Fibroblast of skin of left quadriceps (primary cell): ENCODE data around the gene PRDM16.

Source experiments
- DNase-seq, 2 experiments: peaks; one replicate each; pipeline ENCODE4 v3.0.0-alpha.2; 2013; ENCODE audit warnings: low read depth in 2 of 2

The PRDM16 gene

GRCh38 chr1:3068564-3069431 lies at the start of gene PRDM16:
Gene PRDM16 (plus strand): TSS chr1:3069203. CDS start chr1:3069260, 57 bp downstream.
- DNase-seq, result peak; percentile 25 to 37

- DNase-seq, result no peak
Measured at GRCh38 chr1:3019516-3020051, 49.4 kb upstream of the PRDM16 start.

DNA sequence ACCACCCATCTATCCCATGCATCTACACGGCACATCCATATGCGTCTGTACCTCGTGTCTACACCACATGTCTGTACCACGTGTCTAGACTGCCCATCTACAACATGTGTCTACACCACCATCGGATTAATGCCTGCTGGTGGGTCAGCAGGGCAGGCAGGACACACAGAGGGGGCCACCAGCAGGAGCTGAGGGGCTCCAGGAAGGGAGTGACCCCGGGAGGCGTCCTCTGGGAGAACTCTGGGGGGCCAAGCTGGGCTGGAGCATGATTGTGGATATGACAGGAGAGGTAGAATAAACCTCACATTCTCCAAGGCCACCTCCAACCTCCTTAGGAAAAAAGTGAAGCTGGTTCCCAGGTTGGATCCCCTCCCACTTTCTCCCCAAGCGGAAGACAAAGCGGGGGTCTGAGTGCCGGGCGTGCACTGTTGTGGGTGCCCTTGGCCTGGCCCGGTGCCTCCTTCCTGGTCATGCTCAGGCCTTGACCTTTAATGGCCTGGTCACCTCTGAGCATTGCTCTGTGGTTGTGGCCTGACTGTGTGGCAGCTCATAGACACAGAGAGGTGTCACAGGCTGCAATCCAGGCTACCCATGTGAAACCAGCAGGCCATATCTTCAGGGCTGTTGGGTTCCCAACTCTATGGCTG lies 48.6 kb upstream of the PRDM16 start:
- no peak for DNase-seq

DNA sequence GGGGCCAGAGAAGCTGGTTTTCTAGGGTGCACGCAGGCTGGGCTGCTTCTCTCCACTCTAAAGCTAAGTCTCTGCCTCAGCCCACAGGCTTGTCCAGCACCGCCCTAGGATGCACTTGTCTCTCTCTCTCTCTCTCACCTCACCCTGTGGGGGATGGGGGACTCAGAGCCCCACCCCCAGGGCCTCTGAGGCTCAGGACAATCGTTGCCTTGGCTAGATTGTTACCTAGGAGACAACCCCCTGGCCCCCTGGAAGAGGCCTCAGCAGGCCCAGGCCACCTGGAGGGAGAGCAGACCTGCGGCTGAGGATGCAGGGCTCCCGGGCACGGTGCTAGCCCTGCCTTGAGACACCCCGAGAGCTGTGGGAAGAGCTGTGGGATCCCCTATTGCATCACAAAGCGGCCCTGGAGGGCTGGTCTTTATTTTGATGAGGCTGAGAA lies 47.8 kb upstream of the PRDM16 start, which contains the start of gene ACTRT2:
Gene ACTRT2, plus strand, starts transcription at position 235 of the 439 bp plus-strand sequence. CDS start 220 bp downstream, outside the sequence.
- no peak for DNase-seq

DNA sequence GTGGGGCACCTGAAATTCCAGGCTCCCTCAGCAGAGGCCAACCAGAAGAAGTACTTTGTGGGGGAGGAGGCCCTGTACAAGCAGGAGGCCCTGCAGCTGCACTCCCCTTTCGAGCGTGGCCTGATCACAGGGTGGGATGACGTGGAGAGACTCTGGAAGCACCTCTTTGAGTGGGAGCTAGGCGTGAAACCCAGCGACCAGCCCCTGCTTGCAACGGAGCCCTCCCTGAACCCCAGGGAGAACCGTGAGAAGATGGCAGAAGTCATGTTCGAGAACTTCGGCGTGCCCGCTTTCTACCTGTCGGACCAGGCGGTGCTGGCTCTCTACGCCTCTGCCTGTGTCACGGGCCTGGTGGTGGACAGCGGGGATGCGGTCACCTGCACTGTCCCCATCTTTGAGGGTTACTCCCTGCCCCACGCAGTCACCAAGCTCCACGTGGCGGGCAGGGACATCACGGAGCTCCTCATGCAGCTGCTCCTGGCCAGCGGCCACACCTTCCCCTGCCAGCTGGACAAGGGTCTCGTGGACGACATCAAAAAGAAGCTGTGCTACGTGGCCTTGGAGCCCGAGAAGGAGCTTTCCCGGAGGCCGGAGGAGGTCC lies 47.1 kb upstream of the PRDM16 start:
- no peak for DNase-seq

DNA sequence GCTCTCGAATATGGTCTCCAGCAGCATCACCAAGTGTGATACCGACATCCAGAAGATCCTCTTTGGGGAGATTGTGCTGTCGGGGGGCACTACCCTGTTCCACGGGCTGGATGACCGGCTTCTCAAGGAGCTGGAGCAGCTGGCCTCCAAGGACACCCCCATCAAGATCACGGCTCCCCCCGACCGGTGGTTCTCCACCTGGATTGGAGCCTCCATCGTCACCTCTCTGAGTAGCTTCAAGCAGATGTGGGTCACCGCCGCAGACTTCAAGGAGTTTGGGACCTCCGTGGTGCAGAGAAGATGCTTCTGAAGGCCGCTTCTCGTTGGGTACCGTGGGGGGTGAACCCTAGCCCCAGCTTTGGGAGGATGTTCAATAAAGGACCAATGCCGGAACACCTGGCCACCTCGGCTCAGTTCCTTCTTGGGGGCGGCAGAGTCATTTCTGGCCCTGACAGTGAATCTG lies 46.5 kb upstream of the PRDM16 start:
- DNase-seq, result no peak

DNA sequence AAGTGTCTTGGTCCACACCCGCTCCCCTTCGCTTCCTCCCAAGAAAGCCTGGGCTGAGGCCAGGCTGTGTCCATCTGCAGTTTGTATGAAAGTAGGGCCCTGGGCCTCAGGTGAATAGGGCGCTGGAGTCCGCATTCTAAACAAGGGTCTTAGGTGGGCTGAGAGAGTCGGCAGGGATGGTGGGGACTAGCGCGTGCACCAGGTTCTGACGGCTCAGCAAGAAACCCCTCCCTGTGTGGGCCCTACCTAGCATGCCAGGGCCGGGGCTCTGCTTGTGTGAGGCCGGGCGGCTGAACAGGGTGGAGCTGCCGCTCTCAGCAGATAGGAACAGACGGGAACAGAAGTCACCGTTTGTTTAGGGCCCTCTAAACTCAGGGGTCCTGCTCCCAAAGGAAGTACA lies 46.0 kb upstream of the PRDM16 start:
- no peak for DNase-seq

DNA sequence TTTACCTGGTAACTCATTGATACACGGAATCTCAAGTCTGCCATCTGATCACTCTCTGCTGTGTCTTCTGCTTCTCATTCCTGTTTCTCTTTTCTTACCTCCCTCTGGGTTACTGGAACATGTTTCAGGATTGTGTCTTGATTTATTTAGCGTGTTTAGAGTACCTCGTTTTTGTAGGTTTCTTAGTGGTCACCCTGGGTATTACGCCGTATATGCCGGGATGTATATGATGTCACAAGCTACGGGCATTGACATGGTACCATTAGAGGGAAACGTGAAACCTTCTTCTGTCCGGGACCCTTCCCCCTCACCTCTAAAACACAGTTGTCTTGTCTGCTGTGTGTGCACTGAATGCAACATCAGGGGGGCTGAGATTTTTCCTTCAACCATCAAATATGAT lies 45.0 kb upstream of the PRDM16 start:
- DNase-seq, result no peak

- no peak for DNase-seq
Measured at GRCh38 chr1:3024588-3024987, 44.4 kb upstream of the PRDM16 start.

GRCh38 chr1:3026124-3026523 lies 42.9 kb upstream of the PRDM16 start:
- DNase-seq, result no peak

DNA sequence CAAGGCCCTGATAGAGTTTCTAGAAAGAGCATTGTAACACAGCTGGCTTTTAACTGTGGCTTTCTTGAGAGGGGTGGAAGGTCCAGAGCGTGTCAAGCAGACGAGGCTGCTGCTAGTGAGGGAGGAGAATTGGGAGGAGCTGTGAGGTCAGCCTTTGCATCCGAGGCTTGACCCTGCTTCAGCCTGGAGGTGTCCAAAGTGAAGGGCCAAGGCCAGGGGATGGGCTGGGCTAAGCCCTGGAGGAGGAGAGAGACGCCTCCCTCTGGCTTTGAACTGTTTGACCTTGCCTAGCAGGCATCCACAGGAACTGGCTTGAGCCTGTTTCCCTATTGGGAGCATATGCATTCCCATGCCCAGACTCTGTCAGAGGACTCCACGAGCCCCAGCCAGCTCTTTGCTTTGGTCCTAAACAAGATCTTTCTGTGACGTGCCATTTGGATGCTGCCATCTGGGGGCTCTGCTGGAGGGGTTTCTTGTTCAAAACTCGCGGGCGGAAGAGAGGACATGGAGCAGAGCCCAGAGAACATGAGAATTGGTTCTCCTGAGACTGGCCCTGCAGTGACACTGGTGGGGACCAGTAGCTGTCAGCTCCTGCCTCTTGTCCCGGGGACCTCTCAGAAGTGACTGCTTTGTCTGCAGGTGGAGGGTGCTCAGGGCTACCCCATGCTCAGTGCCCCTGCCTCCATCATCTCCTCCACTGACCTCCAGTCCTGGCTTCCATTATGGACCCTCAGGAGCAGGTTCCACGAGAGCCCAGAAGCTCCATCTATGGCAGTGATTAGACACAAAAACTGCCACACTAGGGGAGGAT lies 42.2 kb upstream of the PRDM16 start:
- no peak for DNase-seq

- DNase-seq, result no peak
Measured at GRCh38 chr1:3027611-3028371, 41.2 kb upstream of the PRDM16 start.

DNA sequence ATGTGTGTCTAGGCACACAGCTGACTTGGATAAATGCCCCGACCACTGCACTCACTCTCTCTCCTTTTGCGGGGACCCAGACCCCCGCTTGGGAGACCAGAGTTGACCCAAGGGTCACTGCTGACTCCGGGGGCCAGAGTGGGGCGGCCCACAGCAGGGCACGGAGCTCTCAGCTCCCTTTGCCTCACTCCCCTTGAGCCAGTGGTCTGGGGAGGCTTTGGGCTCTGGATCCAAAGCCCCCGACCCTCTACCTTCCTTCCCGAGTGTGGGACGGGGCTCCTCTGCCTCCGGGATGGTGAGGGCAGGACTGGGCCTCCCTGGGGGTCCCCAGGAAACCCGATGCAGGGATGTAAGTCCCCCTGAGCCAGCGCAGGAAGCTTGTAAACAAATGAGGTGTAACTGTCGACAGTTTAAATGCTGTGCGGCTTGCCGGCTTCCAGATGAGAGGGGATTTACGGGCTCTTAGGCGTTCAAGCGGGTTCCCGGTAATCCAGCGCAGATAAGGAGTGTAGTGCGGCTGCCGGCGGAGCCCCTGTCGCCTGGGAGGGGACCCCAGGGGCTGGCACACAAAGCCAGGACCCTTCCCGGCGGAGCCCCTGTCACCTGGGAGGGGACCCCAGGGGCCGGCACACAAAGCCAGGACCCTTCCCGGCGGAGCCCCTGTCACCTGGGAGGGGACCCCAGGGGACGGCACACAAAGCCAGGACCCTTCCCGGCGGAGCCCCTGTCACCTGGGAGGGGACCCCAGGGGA lies 40.3 kb upstream of the PRDM16 start:
- no peak for DNase-seq

DNA sequence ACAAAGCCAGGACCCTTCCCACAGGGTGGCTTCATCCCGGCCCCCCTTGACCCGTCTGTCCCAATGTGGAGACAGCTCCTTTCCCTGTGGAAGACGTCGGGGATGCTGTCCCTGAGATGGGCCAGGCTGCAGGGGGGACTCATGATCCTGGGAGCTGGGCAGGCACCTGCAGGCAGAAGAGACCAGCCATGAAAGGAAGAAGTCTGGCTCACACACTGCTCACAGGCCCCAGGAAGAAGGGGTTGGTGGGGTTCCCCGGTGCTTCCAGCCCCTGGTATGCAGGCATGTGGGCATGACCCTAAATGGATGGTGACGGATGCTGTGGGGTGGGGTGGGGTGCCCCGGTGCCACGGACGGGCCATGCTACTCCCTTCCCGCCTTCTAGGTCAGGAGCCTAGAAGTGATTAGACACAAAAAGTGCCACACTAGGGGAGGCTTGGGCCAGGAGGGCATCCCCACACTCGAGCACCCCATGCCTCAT lies 39.5 kb upstream of the PRDM16 start:
- DNase-seq, result no peak

GRCh38 chr1:3029991-3030662 lies 38.9 kb upstream of the PRDM16 start:
- DNase-seq, result no peak

GRCh38 chr1:3030663-3031381 lies 38.2 kb upstream of the PRDM16 start:
- no peak for DNase-seq

DNA sequence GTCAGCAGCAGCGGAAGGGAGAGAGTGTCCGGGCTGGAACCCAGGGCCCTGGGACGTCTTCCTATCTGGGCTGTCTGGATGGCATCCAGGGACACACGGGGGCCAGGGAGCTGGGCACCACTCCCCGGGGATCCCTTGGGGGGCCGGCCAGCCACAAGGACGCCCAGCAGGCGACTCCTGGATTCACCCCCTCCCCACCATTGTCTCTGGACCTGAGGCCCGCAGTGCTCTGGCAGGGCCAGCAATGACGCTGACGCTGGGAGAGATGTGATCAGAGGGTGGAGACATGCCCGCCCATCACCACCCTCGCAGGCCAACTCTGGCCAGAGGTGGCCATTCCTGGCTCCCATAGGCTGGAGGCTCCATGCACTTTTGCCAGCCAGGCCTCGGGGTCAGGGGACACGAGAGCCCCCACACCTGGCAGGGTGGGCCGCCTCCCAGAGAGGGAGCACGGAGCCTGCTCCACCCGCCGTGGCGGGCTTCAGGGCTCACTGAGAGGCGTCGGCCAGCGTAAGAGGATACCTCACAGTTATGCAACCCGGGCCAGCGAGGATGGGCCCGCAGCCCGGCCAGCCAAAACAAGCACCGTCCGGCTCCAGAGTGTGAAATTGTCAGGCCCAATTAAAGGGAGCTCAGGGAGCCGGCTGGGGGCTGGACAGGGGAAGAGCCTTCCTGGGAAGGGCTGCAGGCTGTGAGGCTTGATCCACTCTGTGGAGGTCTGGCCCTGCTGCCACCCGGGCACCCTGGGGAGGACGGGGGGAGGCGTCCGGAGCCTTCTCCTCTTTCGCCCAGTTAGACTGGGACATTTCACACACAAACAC lies 37.4 kb upstream of the PRDM16 start:
- DNase-seq, result no peak
